ENCODE results near the gene MPPED1.

GRCh38 chr22:43440556-43440955 is 28.7 kb downstream of the MPPED1 start:
- TF ChIP-seq CTCF (IDR thresholded peaks at IDR 0.05) (no peak), EP300 (IDR thresholded peaks at IDR 0.05) (no peak), POLR2A (IDR thresholded peaks at IDR 0.05) (no peak), POLR2AphosphoS5 (IDR thresholded peaks at IDR 0.05) (no peak)

All from suprapubic skin (tissue), 4 donors.